NCI-H510A treated with DMSO at 0.1 percent for 48 hours (cell line): ENCODE data around the gene PTH1R.

Experiments
- DNase-seq: peaks from one replicate; lab custom pipeline; 2025; lab: John Stamatoyannopoulos, UW

The PTH1R gene

DNA sequence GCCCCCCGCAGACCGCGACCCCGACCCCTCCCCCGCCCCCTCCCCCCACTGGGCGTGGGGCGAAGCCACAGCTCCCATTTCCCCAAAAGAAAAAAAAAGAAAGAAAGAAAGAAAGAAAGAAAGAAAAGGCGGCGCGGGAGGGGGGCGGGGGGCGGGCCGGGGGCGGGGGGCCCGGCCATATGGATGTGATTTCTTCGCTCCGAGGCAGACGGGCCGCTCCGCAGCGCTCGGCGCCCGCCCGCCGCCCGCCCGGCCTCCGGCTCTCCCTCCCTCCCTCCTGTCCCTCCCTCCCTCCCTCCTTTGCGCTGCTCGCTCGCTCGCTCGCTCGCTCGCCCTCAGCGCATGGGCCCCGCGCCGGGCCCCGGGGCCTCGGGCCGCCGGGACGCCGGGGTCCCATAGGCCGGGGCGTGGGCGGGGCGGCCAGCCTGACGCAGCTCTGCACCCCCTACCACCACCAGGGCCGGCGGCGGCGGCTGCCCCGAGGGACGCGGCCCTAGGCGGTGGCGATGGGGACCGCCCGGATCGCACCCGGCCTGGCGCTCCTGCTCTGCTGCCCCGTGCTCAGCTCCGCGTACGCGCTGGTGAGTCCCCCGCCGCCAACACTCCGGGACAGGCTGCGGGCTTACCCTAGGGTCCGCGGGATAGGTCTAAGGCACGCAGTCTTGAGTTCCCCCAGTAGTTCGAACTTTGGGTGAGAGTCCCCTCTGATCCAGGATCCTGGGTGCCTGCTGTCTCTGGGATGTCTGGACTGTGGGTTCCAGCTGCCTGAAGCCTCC, 5.7 kb downstream of the PTH1R start:
- DNase-seq, result no peak

DNA sequence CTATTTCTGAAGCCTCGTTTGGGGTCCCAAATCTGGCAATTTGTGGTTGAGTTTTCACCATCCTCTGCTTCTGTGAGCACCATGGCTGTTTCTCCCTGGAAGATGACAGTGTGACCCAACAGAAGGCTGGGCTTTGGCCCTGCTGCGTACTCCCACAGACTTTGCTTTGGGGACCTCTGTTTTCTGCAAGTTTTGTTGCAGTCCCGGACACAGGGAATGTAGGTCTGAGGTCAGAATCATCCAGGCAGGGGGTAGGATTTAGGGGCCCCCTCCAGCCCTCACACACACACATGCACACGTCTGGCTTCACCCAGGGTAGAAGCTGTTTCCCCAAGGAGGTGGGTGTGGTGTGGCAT, 6.3 kb downstream of the PTH1R start:
- no peak for DNase-seq

DNA sequence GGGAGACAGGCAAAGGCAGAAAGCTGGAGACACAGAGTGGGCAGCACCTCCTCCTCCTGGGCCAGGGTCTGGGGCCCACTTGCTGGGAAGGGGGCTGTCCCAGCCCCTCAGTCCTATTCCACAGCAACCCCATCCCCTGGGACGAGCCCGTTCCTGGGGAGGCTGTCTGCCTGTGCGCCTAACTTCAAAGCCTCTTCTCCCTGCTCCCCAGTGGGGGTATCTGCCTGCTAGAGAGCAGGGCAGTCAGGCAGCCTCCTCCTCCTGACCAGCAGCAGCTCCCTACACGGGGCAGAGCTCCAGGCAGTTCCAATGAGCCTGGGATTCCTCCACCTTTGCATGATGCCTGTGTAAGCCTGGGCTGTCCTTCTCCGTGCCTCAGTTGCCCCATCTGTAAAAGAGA, 6.9 kb downstream of the PTH1R start:
- DNase-seq, result no peak

DNA sequence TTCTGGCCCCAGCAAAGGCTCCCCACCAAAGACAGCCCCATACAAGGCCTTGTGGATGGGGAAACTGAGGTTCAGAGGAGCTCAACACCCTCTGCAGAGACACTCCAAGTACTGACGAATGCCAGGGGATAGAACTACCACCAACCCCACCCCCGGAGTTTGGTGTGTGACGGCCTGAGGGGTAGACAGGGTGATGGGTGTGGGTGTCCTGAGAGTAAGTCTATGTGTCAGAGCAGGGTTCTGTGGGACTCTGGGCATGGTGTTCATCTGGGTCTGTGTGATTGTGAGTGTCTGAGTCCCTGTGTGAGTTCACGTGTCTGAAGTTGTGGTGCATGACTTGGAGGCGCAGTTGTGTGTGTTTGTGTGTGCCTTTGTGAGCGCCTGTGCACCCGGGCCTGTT, 7.4 kb downstream of the PTH1R start:
- DNase-seq, result no peak

DNA sequence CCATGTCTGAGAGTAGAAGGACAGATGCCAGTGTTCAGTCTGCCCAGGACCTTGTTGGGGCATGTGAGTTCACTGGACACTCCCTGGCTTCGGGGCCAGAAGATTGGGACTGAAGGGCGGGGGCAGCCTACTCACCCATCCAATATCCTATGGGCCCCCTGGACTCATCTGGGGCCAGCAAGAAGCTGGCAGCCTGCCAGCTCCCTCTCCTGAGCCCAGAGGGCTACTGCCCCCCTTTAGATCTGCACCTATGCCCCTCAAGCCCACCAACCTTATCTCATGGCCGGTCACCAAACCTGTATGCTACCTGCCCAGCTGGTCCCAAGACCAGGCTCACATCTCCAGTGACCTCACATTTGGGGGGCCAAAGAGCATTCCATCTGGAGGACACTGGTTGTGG, 8.1 kb downstream of the PTH1R start:
- DNase-seq, result no peak

- DNase-seq, result no peak
These were observed 10.5 kb downstream of the PTH1R start for GRCh38 chr3:46887980-46888494.

- DNase-seq, result no peak
These were observed 11.2 kb downstream of the PTH1R start for GRCh38 chr3:46888705-46889104.

- no peak for DNase-seq
These were observed 12.0 kb downstream of the PTH1R start for GRCh38 chr3:46889381-46890110.

- DNase-seq, result no peak
These were observed 12.6 kb downstream of the PTH1R start for GRCh38 chr3:46890132-46890531.

DNA sequence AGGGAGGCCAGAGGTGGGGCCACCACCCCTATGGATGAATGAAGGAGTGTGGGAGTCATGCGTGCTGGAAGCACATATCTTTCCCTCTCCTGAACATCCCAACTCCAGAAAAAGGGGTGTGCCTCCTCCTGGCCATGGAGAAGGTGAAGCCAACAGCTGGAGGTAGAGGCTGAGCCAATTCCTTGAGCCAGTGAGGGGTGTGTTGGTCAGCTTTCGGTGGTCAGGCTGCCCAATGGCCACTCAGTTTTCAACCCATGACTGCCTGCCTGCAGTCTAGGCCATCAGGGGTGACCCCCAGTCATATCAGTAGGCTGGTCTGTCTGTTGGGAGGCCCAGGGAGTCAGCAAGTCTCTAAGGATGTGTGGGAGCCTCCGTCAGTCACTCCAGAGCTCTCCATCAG, 13.6 kb downstream of the PTH1R start:
- no peak for DNase-seq

DNA sequence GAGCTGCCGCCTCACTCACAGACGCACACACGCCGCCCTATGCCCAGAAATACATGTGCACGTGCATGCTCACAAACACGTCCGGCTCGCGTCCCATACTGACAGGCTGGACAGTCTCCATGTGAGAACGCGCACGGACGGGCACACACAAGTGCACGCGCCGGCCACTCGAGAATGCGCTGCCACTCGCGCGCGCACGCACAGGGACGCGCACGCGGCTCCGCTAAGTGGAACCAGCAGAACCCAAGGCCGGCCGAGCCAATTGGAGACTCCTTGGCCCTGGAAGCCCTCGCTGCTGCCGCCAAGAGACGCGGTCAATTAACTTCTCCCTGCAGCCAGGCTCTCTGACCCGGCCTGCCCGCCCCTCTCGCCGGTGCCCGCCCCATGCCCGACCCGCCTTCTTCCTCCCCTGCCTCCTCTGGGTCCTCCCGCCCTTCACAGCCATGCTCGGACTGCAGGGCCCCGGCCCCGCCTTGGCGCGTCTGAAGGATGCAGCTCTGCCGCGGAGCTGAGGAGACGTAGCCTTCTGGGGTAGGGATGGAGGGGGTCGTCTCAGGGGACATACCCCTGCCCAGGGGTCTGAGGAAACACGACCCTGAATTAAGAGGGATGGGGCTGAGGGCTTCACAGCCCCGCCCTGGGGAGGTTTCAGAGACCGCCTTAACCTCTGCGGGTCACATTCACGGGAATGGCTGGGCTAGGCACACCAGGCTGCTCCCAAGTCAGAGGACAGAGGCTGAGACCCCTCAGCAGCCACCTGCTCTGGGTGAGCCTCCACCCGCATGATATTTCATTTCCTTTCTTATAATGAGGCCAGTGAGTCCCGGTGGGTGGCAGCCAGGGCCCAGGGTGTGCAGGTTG, 15.0 kb downstream of the PTH1R start:
- DNase-seq, result peak; percentile 75

- DNase-seq, result no peak
These were observed 15.7 kb downstream of the PTH1R start for GRCh38 chr3:46893146-46893748.

- DNase-seq, result no peak
These were observed 16.2 kb downstream of the PTH1R start for GRCh38 chr3:46893763-46894162.

GRCh38 chr3:46894256-46894655, 16.7 kb downstream of the PTH1R start:
- no peak for DNase-seq

DNA sequence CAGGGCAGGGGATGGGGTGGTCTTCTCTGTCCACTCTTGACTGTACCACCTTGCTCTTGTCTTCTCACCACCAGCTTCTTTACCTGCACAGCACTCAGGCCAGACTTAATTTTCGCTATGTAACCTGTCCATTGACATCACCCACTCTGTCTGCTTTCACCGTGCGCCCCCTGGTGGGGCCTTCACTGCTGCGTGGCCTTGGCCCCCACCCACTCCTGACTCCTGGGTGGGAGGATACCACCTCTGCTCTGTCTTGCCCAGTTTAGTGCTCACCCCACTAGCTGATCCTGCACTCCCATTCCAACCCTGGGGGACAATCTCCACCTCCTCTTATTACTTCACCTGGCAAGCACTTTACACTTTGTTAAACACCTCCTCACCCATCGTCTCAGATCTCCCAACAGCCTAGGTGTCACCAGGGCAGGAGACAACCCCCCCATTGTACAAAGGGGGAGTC, 17.7 kb downstream of the PTH1R start:
- DNase-seq, result no peak

- no peak for DNase-seq
These were observed 18.2 kb downstream of the PTH1R start for GRCh38 chr3:46895761-46896160.

DNA sequence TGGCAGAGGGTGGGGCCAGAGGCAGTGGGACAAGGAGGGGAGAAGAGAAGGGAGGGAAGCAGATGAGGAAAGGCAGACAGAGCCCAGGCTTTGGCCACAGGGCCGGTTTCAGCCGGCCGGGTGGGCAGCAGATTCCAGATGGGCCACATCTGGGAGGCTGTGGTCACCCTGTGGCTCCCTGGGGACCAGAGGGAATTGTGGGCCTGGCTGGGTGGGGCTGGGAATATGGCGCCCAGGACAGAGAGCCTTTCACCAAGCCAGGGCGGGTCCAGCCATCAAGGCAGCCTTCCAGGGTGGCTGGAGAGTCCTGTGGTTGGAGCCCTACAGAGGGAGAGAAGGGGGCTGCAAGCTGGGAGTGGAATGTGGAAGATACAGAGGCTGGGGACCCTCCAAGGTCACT, 18.9 kb downstream of the PTH1R start:
- DNase-seq, result no peak

DNA sequence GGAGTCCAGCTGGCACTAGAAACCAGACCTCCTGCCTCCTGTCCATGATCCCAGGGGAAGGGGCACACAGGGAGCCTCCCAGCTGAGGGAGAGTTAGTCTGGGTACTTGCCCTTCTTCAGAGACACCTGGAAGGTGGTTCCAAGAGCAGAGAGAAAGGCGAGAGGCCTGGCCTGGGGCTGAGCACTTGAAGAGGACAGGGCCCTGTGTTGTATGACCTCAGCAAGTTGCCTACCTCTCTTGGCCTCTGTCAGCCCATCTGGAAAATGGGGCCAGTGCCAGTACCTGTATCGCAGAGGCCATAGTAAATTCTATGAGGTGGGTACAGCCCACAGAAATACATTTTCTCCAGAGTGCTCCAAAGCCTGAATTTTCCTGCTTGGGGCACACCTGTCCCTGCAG, 19.5 kb downstream of the PTH1R start:
- no peak for DNase-seq

GRCh38 chr3:46897829-46898320, 20.4 kb downstream of the PTH1R start:
- no peak for DNase-seq

GRCh38 chr3:46898321-46899150, 21.0 kb downstream of the PTH1R start:
- DNase-seq, result no peak
